Measurements from ENCODE around the gene TMEM253. TPM values are rescaled to one million over a fixed set of nuclear protein-coding genes. Genes with fewer than 3 reads are reported as not detected.

TMEM253 gene
- total RNA-seq, 2 experiments from 2014 or later, result not detected

GRCh38 chr14:21121122-21121521 lies 20.3 kb downstream of the TMEM253 start:
- ChIA-PET CTCF (no interaction called here), POLR2A (no interaction called here)
- peaks cover 15% of the 10 kb centered on the region for H3K27me3 Mint-ChIP-seq
- H3K27ac Mint-ChIP-seq, result no peak overlapping the region
- no peak overlapping the region for H3K4me3 Mint-ChIP-seq
- H3K36me3 Mint-ChIP-seq (ENCODE audit: low read depth), result no peaks in the 10 kb centered on the region
- no peak for DNase-seq
- peaks cover 3% of the 10 kb centered on the region for H3K4me1 Mint-ChIP-seq
- H3K9me3 Mint-ChIP-seq, result no peaks in the 10 kb centered on the region

- Mint-ChIP-seq H3K4me1 (peaks cover 3% of the 10 kb centered on the region), H3K4me3 (no peak overlapping the region), H3K27me3 (peaks cover 32% of the 10 kb centered on the region), H3K9me3 (no peaks in the 10 kb centered on the region), H3K36me3 (ENCODE audit: low read depth) (no peaks in the 10 kb centered on the region), H3K27ac (no peak overlapping the region)
- no peak for DNase-seq
- CTCF ChIA-PET, result interaction anchor here (0.7 to 3.7 kb wide), 2 partner anchors 20 to 69 kb away, joined by 3 to 12 read pairs; no protein-coding TSS in a partner anchor
- POLR2A ChIA-PET, result no interaction called here
Observed at GRCh38 chr14:21123429-21123828, 22.6 kb downstream of the TMEM253 start.

GRCh38 chr14:21133901-21134300 lies 33.0 kb downstream of the TMEM253 start:
- H3K4me3 Mint-ChIP-seq, result no peak overlapping the region
- H3K27ac Mint-ChIP-seq, result no peak overlapping the region

GRCh38 chr14:21136024-21136423 lies 35.2 kb downstream of the TMEM253 start:
- peaks cover 6% of the 10 kb centered on the region for H3K27me3 Mint-ChIP-seq
- no peaks in the 10 kb centered on the region for H3K9me3 Mint-ChIP-seq
- CTCF ChIA-PET, result no interaction called here
- POLR2A ChIA-PET, result no interaction called here
- H3K36me3 Mint-ChIP-seq (ENCODE audit: low read depth), result no peaks in the 10 kb centered on the region
- H3K27ac Mint-ChIP-seq, result no peak overlapping the region
- no peak for DNase-seq
- H3K4me1 Mint-ChIP-seq, result no peaks in the 10 kb centered on the region
- no peak overlapping the region for H3K4me3 Mint-ChIP-seq

More at GRCh38 chr14:21133901-21134300, 33.0 kb downstream of the TMEM253 start:
- CTCF ChIA-PET, result no interaction called here
- POLR2A ChIA-PET, result no interaction called here
- Mint-ChIP-seq H3K9me3 (no peaks in the 10 kb centered on the region), H3K4me1 (no peaks in the 10 kb centered on the region), H3K27me3 (peaks cover 12% of the 10 kb centered on the region), H3K36me3 (ENCODE audit: low read depth) (no peaks in the 10 kb centered on the region)
- no peak for DNase-seq

- peaks cover 2% of the 10 kb centered on the region for H3K27me3 Mint-ChIP-seq
- H3K4me3 Mint-ChIP-seq, result no peak overlapping the region
- H3K9me3 Mint-ChIP-seq, result peaks cover 11% of the 10 kb centered on the region
- DNase-seq, result no peak
- peaks cover 3% of the 10 kb centered on the region for H3K36me3 Mint-ChIP-seq (ENCODE audit: low read depth)
- no peaks in the 10 kb centered on the region for H3K4me1 Mint-ChIP-seq
- CTCF ChIA-PET, result no interaction called here
- no peak overlapping the region for H3K27ac Mint-ChIP-seq
- POLR2A ChIA-PET, result no interaction called here
Observed at GRCh38 chr14:21142357-21142756, 41.5 kb downstream of the TMEM253 start.

- ChIA-PET CTCF (interaction anchor here (2.6 kb wide), 1 partner anchor 11 kb away, joined by 9 read pairs; the partner anchor contains the start of gene OR5AU1), POLR2A (no interaction called here)
- H3K36me3 Mint-ChIP-seq (ENCODE audit: low read depth), result peaks cover 3% of the 10 kb centered on the region
- DNase-seq, result no peak
- no peaks in the 10 kb centered on the region for H3K4me1 Mint-ChIP-seq
- H3K4me3 Mint-ChIP-seq, result no peak overlapping the region
- H3K27ac Mint-ChIP-seq, result no peak overlapping the region
- H3K27me3 Mint-ChIP-seq, result peaks cover 6% of the 10 kb centered on the region
- peaks cover 11% of the 10 kb centered on the region for H3K9me3 Mint-ChIP-seq
Observed at GRCh38 chr14:21145437-21145836, 44.6 kb downstream of the TMEM253 start.

GRCh38 chr14:21149641-21150367 lies 48.9 kb downstream of the TMEM253 start:
- H3K27ac Mint-ChIP-seq, result no peak overlapping the region
- H3K4me3 Mint-ChIP-seq, result no peak overlapping the region
- ChIA-PET CTCF (no interaction called here), POLR2A (no interaction called here)
- H3K36me3 Mint-ChIP-seq (ENCODE audit: low read depth), result peaks cover 3% of the 10 kb centered on the region
- peaks cover 7% of the 10 kb centered on the region for H3K27me3 Mint-ChIP-seq
- DNase-seq, result no peak
- H3K9me3 Mint-ChIP-seq, result peaks cover 10% of the 10 kb centered on the region
- H3K4me1 Mint-ChIP-seq, result no peaks in the 10 kb centered on the region

Other genes starting within 250 kb of the TMEM253 start
- not detected for gene RNASE3, start 209.7 kb upstream of the TMEM253 start, total RNA-seq
- gene RNASE2, start 145.6 kb upstream of the TMEM253 start, total RNA-seq, result not detected
- 10 to 100 TPM; 97.4 to 99.6 TPM for gene METTL17, start 111.1 kb upstream of the TMEM253 start, total RNA-seq
- under 1 TPM; 0.25 to 0.37 TPM for gene SLC39A2, start 101.8 kb upstream of the TMEM253 start, total RNA-seq
- 10 to 100 TPM; 10.4 to 11.0 TPM for gene NDRG2, start 76.0 kb upstream of the TMEM253 start, total RNA-seq
- not detected for gene TPPP2, start 70.8 kb upstream of the TMEM253 start, total RNA-seq
- not detected for gene RNASE13, start 66.3 kb upstream of the TMEM253 start, total RNA-seq
- not detected for gene RNASE7, start 58.7 kb upstream of the TMEM253 start, total RNA-seq
- not detected for gene RNASE8, start 43.2 kb upstream of the TMEM253 start, total RNA-seq
- gene ARHGEF40, start 30.8 kb upstream of the TMEM253 start, total RNA-seq, result under 1 TPM in 1 of 2 experiments, not detected in 1; 0.22 TPM
- 1 to 10 TPM; 5.0 to 6.2 TPM for gene ZNF219, start 2.4 kb upstream of the TMEM253 start, total RNA-seq
- not detected for gene OR5AU1, start 55.0 kb downstream of the TMEM253 start, total RNA-seq
- 100 to 1,000 TPM; 684 to 863 TPM for gene HNRNPC, start 168.4 kb downstream of the TMEM253 start, total RNA-seq
- gene RPGRIP1, start 179.0 kb downstream of the TMEM253 start, total RNA-seq, result not detected